Esophagus muscularis mucosa (tissue), 3 donors: ENCODE data around the gene MUC4.

Experiments
- POLR2A ChIP-seq: fragments of 450-650 bp; IDR thresholded peaks from one replicate; pipeline ENCODE4 v1.6.1; 2017; ENCODE audit warnings: antibody characterized with exemption, moderate library complexity, mild to moderate bottlenecking, low read depth
- TF ChIP-seq, protein P1 (sequence below), 3 experiments: fragments of 200-600 bp in 2 of 3; fragments of 450-650 bp in 1 of 3; sonication (generic) in 2 of 3; IDR thresholded peaks; one replicate each; pipeline ENCODE4 v1.5.1; 2017 to 2019; ENCODE audit warnings: antibody characterized with exemption in 3 of 3, mild to moderate bottlenecking in 2 of 3, moderate library complexity in 1 of 3

DNA sequence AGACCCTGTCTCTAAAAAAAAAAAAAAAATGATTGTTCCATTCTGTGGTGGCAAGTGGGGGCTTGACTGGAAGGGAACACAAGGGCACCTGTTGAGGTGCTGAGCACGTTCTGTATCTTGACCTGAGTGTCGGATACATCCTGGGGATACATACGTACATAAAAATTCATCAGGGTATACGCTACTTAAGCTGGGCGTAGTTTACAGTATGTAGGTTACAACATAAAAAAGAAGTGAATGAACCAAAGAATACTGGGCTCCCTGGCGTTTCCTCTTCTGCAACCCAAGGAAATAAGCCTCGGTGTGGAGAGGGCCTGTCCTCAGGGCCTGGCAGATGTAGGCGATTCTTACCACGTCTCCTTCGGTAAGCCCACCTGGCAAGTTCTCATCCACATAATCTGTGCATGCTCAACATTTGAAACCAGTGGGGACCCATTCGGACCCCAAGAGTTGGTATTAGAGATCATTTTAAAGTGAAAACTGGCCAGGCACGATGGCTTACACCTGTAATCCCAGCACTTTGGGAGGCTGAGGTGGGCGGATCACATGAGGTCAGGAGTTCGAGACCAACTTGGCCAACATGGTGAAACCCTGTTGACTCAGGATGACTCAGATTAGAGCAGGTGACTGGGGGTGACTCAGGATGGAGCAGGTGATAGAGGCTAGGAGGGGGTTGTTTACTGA, 96.0 kb downstream of the MUC4 start:
- no peak for TF ChIP-seq POLR2A
- TF ChIP-seq, protein P1, sequence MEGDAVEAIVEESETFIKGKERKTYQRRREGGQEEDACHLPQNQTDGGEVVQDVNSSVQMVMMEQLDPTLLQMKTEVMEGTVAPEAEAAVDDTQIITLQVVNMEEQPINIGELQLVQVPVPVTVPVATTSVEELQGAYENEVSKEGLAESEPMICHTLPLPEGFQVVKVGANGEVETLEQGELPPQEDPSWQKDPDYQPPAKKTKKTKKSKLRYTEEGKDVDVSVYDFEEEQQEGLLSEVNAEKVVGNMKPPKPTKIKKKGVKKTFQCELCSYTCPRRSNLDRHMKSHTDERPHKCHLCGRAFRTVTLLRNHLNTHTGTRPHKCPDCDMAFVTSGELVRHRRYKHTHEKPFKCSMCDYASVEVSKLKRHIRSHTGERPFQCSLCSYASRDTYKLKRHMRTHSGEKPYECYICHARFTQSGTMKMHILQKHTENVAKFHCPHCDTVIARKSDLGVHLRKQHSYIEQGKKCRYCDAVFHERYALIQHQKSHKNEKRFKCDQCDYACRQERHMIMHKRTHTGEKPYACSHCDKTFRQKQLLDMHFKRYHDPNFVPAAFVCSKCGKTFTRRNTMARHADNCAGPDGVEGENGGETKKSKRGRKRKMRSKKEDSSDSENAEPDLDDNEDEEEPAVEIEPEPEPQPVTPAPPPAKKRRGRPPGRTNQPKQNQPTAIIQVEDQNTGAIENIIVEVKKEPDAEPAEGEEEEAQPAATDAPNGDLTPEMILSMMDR (IDR thresholded peaks at IDR 0.05) = no peak
